Caco-2 (cell line): Measurements from ENCODE around the gene CDKAL1. TPM values are rescaled to one million over a fixed set of nuclear protein-coding genes. Genes with fewer than 3 reads are reported as not detected.

Experiments used
- BruUV-seq: library from RNA; stranded (reverse); fragments of 400-500 nt; replicated peaks from 2 replicates; lab custom pipeline; 2021; lab: Mats Ljungman, UMichigan
- CTCF ChIA-PET: fragments of 300-600 bp; sonication (Branson Sonifier 250); formaldehyde crosslinking; loops from one replicate; lab custom pipeline; 2022; ENCODE audit warnings: antibody characterized with exemption; lab: Charles Lee
- POLR2A ChIA-PET: fragments of 300-600 bp; sonication (Branson Sonifier 250); formaldehyde crosslinking; loops from one replicate; lab custom pipeline; 2022; ENCODE audit warnings: antibody characterized with exemption; lab: Charles Lee
- DNase-seq, 2 experiments: peaks; one replicate each; pipeline versions ENCODE4 v3.0.0 to v3.0.0-alpha.2; 2020 to 2022
- H3K27me3 ChIP-seq: replicated peaks from 2 replicates; pipeline ENCODE4 v1.6.0; 2011; ENCODE audit warnings: low read length; ENCODE audit not compliant: control insufficient read depth, insufficient read depth
- H3K36me3 ChIP-seq: 2 replicates; pipeline ENCODE4 v1.5.1; 2011; ENCODE audit warnings: low read length; ENCODE audit not compliant: control insufficient read depth, insufficient read depth
- H3K4me1 ChIP-seq: fragments of 250-450 bp; sonication (Bioruptor Pico); 2 replicates; pipeline ENCODE4 v1.5.1; 2020; ENCODE audit warnings: mild to moderate bottlenecking
- H3K4me3 ChIP-seq: 2 replicates; pipeline ENCODE4 v1.5.1; 2011; ENCODE audit warnings: low read depth, mild to moderate bottlenecking, control low read depth, low read length
- H3K9me3 ChIP-seq: fragments of 250-450 bp; sonication (Bioruptor Pico); 2 replicates; pipeline ENCODE4 v1.5.1; 2020; ENCODE audit warnings: mild to moderate bottlenecking, moderate library complexity
- H3K27ac Mint-ChIP-seq: one replicate; pipeline ENCODE4 v1.8.0; 2022; ENCODE audit warnings: mixed read lengths; ENCODE audit not compliant: unreplicated experiment
- H3K27me3 Mint-ChIP-seq: one replicate; pipeline ENCODE4 v1.8.0; 2022; ENCODE audit warnings: mixed read lengths; ENCODE audit not compliant: insufficient read depth, unreplicated experiment
- H3K36me3 Mint-ChIP-seq: one replicate; pipeline ENCODE4 v1.8.0; 2022; ENCODE audit warnings: mild to moderate bottlenecking, mixed read lengths; ENCODE audit not compliant: insufficient read depth, unreplicated experiment
- H3K4me1 Mint-ChIP-seq: one replicate; pipeline ENCODE4 v1.8.0; 2022; ENCODE audit warnings: low read depth, mixed read lengths; ENCODE audit not compliant: unreplicated experiment
- H3K4me3 Mint-ChIP-seq: one replicate; pipeline ENCODE4 v1.8.0; 2022; ENCODE audit warnings: mild to moderate bottlenecking, moderate library complexity, mixed read lengths; ENCODE audit not compliant: unreplicated experiment
- H3K9me3 Mint-ChIP-seq: one replicate; pipeline ENCODE4 v1.8.0; 2022; ENCODE audit warnings: mixed read lengths; ENCODE audit not compliant: unreplicated experiment
- intact Hi-C: fragments of 100-400 bp; cut with micrococcal nuclease; formaldehyde crosslinking; loops from one replicate; pipeline ENCODE4 v1.10.0; 2022; ENCODE audit not compliant: unreplicated experiment
- total RNA-seq: library from RNA; stranded (reverse); gene quantifications from 2 replicates; pipeline ENCODE4 v1.2.3, GENCODE V29; 2022
- TF ChIP-seq, protein P1 (sequence below), 2 experiments: fragments of 200-600 bp in 1 of 2; IDR thresholded peaks; 1 replicate in 1 of 2; 2 replicates in 1 of 2; pipeline versions ENCODE4 v1.5.1 to v1.8.0; 2011 to 2022; ENCODE audit warnings: antibody characterized with exemption in 1 of 2, control low read depth in 1 of 2, inconsistent platforms in 1 of 2, low read depth in 1 of 2, low read length in 1 of 2, mild to moderate bottlenecking in 1 of 2, moderate library complexity in 1 of 2; ENCODE audit not compliant: insufficient read depth in 1 of 2, severe bottlenecking in 1 of 2, unreplicated experiment in 1 of 2

The CDKAL1 gene
- total RNA-seq, 1 experiment from 2014 or later = 18.7 TPM

DNA sequence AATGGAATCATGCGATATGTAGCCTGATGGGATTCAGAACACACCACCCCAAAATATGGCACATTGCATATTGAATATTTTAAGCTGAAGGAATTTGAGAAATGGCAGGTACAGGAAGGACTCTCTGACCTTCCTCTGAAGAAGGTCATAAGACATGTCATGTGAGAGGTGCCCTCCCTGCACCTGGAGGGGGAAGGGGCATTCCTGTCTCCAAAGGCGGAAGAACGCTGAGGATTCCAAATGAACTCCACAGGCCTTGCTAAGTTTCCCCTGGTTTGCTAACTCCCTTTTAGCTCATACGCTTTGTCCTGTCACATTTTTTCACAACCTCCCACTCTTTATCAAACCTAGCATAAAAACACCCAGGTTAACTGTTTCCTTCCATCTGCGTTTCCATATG is 347.8 kb downstream of the CDKAL1 start:
- no peak overlapping the region for H3K27ac Mint-ChIP-seq
- POLR2A ChIA-PET = no interaction called here
- H3K4me3 Mint-ChIP-seq = no peak overlapping the region
- CTCF ChIA-PET = no interaction called here
- H3K36me3 Mint-ChIP-seq = no peaks in the 10 kb centered on the region
- Histone ChIP-seq H3K36me3 (no peaks in the 10 kb centered on the region), H3K4me1 (peaks cover 22% of the 10 kb centered on the region), H3K9me3 (no peaks in the 10 kb centered on the region), H3K4me3 (no peak overlapping the region), H3K27me3 (no peaks in the 10 kb centered on the region)
- BruUV-seq = no TSS peak
- intact Hi-C loops = no loop called here
- H3K27me3 Mint-ChIP-seq = no peaks in the 10 kb centered on the region
- peaks cover 10% of the 10 kb centered on the region for H3K9me3 Mint-ChIP-seq
- no peak for DNase-seq
- TF ChIP-seq, protein P1, sequence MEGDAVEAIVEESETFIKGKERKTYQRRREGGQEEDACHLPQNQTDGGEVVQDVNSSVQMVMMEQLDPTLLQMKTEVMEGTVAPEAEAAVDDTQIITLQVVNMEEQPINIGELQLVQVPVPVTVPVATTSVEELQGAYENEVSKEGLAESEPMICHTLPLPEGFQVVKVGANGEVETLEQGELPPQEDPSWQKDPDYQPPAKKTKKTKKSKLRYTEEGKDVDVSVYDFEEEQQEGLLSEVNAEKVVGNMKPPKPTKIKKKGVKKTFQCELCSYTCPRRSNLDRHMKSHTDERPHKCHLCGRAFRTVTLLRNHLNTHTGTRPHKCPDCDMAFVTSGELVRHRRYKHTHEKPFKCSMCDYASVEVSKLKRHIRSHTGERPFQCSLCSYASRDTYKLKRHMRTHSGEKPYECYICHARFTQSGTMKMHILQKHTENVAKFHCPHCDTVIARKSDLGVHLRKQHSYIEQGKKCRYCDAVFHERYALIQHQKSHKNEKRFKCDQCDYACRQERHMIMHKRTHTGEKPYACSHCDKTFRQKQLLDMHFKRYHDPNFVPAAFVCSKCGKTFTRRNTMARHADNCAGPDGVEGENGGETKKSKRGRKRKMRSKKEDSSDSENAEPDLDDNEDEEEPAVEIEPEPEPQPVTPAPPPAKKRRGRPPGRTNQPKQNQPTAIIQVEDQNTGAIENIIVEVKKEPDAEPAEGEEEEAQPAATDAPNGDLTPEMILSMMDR (IDR thresholded peaks at IDR 0.05; ENCODE audit: insufficient read depth in 1 of 2, low read depth in 1 of 2, low read length in 1 of 2, severe bottlenecking in 1 of 2, unreplicated experiment in 1 of 2) = no peak
- peaks cover 33% of the 10 kb centered on the region for H3K4me1 Mint-ChIP-seq

DNA sequence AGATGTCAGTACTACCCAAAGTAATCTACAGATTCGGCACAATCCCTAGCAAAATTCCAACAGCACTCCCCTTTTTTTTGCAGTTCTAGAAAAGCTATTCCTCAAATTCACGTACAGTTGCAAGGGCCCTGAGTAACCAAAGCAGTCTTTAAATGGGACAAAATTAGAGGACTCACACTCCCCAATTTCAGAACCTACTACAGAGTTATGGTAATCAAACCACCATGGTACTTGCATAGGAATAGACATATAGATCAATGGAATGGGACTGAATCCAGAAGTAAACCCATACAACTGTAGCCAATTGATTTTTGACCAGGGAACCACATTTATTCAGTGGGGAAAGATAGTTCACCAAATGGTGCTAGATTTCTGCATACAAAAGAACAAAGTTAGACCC is 350.8 kb downstream of the CDKAL1 start:
- no peaks in the 10 kb centered on the region for H3K36me3 ChIP-seq
- H3K36me3 Mint-ChIP-seq = no peaks in the 10 kb centered on the region

DNA sequence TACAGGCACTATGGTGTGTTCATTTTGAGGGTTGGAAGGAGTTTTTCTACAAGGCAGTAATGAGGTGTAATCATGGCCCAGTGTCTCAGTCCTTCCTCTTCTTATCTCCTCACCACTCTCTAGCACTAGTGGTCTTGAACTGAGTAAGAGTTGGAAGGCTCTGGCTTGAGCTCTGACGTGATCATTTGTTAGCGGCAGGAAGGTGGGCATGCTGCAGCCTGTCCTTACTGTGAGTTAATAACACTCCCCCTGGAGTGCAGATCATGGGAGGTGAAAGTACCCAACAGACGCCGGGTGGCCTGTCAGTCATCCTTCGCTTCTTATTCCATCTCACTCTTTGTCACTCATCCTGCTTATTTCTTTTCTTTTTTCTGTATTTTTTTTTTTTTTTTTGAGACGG is 356.9 kb downstream of the CDKAL1 start:
- Histone ChIP-seq H3K4me3 (no peak overlapping the region), H3K9me3 (no peaks in the 10 kb centered on the region), H3K36me3 (no peaks in the 10 kb centered on the region), H3K27me3 (no peaks in the 10 kb centered on the region), H3K4me1 (no peaks in the 10 kb centered on the region)
- ChIA-PET CTCF (no interaction called here), POLR2A (no interaction called here)
- TF ChIP-seq, protein P1 (IDR thresholded peaks at IDR 0.05; ENCODE audit: insufficient read depth in 1 of 2, low read depth in 1 of 2, low read length in 1 of 2, severe bottlenecking in 1 of 2, unreplicated experiment in 1 of 2) = no peak
- Mint-ChIP-seq H3K27me3 (no peaks in the 10 kb centered on the region), H3K36me3 (no peaks in the 10 kb centered on the region), H3K4me3 (no peak overlapping the region), H3K9me3 (no peaks in the 10 kb centered on the region), H3K27ac (no peak overlapping the region), H3K4me1 (no peaks in the 10 kb centered on the region)
- intact Hi-C loops = no loop called here
- no TSS peak for BruUV-seq
- no peak for DNase-seq

More for the DNA sequence above, 350.8 kb downstream of the CDKAL1 start:
- no peaks in the 10 kb centered on the region for H3K9me3 ChIP-seq
- H3K9me3 Mint-ChIP-seq = peaks cover 10% of the 10 kb centered on the region
- H3K4me1 ChIP-seq = 0 out of 2 replicates have a peak, but pooled peaks cover 5% of the 10 kb centered on the region
- ChIA-PET POLR2A (no interaction called here), CTCF (no interaction called here)
- no peaks in the 10 kb centered on the region for H3K27me3 ChIP-seq
- intact Hi-C loops = no loop called here
- TF ChIP-seq, protein P1 (IDR thresholded peaks at IDR 0.05; ENCODE audit: insufficient read depth in 1 of 2, low read depth in 1 of 2, low read length in 1 of 2, severe bottlenecking in 1 of 2, unreplicated experiment in 1 of 2) = no peak
- no peak overlapping the region for H3K27ac Mint-ChIP-seq
- peaks cover 13% of the 10 kb centered on the region for H3K4me1 Mint-ChIP-seq
- no peaks in the 10 kb centered on the region for H3K27me3 Mint-ChIP-seq
- no peak overlapping the region for H3K4me3 Mint-ChIP-seq
- no peak overlapping the region for H3K4me3 ChIP-seq
- no TSS peak for BruUV-seq
- DNase-seq = no peak
